Stimulated activated naive CD8-positive, alpha-beta T cell treated with anti-CD3 and anti-CD28 coated beads, Interleukin-15, amount 100 ng/mL, for 72 hours (primary cell): ENCODE data around the gene RNASEH2A.

Experiments used
- ATAC-seq: fragments of 150-1000 bp; cut with Tn5 transposase; 2 replicates; pipeline ENCODE4 v1.10.0; 2021; ENCODE audit warnings: mild to moderate bottlenecking, moderate library complexity
- DNase-seq, 2 donors: peaks; one replicate each; pipeline ENCODE4 v3.0.0; 2021 to 2022
- H3K27ac Mint-ChIP-seq, 2 donors: one replicate each; pipeline ENCODE4 v1.8.0; 2022; ENCODE audit warnings: mild to moderate bottlenecking in 2 of 2, mixed read lengths in 2 of 2, moderate library complexity in 2 of 2
- H3K27me3 Mint-ChIP-seq: one replicate; pipeline ENCODE4 v1.8.0; 2022; ENCODE audit warnings: mixed read lengths
- H3K4me1 Mint-ChIP-seq: one replicate; pipeline ENCODE4 v1.8.0; 2022; ENCODE audit warnings: mild to moderate bottlenecking, mixed read lengths
- H3K4me3 Mint-ChIP-seq, 2 donors: one replicate each; pipeline ENCODE4 v1.8.0; 2022; ENCODE audit warnings: mild to moderate bottlenecking in 2 of 2, mixed read lengths in 2 of 2, moderate library complexity in 1 of 2
- H3K9me3 Mint-ChIP-seq, 2 donors: one replicate each; pipeline ENCODE4 v1.8.0; 2022; ENCODE audit warnings: mixed read lengths in 2 of 2

The RNASEH2A gene

DNA sequence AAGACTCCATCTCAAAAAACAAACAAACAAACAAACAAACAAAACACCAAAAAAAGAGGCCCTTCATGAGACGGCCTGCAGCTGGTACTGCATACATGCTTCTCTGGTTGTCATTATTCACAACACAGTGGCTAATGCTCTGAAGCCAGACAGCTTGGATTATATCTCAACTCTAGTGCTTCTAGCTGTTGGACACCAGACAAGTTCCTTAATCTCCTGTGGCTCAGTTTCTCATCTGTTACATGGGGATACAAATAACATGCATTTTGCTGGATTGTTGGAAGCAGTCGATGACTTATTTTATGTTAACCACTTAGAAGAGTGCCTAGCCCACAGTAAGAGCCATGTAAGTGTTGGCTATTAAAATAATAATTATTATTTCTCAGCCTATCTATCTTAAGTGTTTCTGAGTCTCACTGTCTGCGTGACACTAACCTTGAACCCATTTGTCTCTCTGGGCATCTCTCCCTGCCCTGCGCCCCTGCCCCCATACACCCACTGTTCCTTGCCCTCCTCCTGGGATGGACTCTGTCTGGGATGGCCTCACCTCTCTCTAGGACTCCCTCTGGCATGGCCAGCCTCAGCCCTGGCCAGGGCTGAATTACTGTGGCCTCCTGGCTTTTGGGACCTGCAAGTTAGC lies 18.2 kb upstream of the RNASEH2A start:
- ATAC-seq, result no peak
- no peak for DNase-seq
- Mint-ChIP-seq H3K4me1 (peaks cover 13% of the 10 kb centered on the region), H3K27me3 (no peaks in the 10 kb centered on the region), H3K4me3 (peak overlapping the region; percentile 95 to 97), H3K9me3 (no peaks in the 10 kb centered on the region), H3K27ac (peak overlapping the region in 1 of 2 donors; percentile 91)

GRCh38 chr19:12788682-12789097 lies 17.7 kb upstream of the RNASEH2A start:
- ATAC-seq (no peak), DNase-seq (peak; percentile 37 to 72)
- H3K4me1 Mint-ChIP-seq, result peaks cover 13% of the 10 kb centered on the region
- peak overlapping the region; percentile 91 to 97 for H3K27ac Mint-ChIP-seq
- H3K4me3 Mint-ChIP-seq, result peak overlapping the region; percentile 95 to 97
- H3K27me3 Mint-ChIP-seq, result no peaks in the 10 kb centered on the region
- H3K9me3 Mint-ChIP-seq, result no peaks in the 10 kb centered on the region

- Mint-ChIP-seq H3K4me1 (peaks cover 18% of the 10 kb centered on the region), H3K9me3 (no peaks in the 10 kb centered on the region), H3K27me3 (no peaks in the 10 kb centered on the region), H3K4me3 (peak overlapping the region; percentile 95 to 97), H3K27ac (peak overlapping the region; percentile 91 to 97)
- DNase-seq (no peak), ATAC-seq (no peak)
These were observed 17.1 kb upstream of the RNASEH2A start for GRCh38 chr19:12789098-12789903.

DNA sequence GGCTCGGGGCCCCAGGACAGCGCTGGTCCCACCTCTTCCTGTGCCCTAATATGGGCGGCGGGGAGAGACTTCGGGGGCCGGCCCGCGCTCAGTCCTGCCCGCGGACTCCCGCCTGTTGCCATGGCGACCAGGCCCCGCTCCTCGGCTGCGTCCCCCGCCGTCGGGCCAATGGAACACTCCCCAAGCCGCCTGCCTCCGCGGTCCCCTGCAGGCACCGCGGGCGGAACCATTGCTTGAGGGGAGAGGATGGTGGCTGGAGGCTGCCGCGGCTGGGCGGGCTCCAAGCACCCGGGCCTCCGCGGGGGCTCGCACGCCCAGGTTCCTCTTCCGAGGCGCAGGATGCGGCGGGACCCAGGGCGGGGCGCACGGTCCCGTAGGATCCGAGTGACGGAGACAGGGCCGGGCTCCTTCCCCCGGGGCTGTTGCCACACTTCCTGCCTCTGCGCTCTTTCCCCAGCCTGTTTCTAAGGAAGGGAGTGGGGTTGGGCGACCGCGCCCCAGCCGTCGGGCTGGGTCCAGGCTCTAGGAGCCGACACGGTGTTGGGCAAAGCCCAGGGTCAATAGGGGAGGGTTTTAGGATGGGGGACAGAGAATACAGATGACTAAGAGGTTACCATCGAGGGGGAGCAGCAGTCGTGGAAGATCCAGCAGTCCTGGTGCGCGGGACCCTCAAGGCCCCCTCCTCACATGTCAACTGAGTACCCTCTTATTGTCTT lies 16.3 kb upstream of the RNASEH2A start:
- H3K4me1 Mint-ChIP-seq, result peaks cover 26% of the 10 kb centered on the region
- no peaks in the 10 kb centered on the region for H3K27me3 Mint-ChIP-seq
- H3K27ac Mint-ChIP-seq, result peak overlapping the region; percentile 89 to 100
- H3K4me3 Mint-ChIP-seq, result peak overlapping the region; percentile 90 to 91
- ATAC-seq (peak; percentile 64), DNase-seq (peak; percentile 100)
- H3K9me3 Mint-ChIP-seq, result no peaks in the 10 kb centered on the region

DNA sequence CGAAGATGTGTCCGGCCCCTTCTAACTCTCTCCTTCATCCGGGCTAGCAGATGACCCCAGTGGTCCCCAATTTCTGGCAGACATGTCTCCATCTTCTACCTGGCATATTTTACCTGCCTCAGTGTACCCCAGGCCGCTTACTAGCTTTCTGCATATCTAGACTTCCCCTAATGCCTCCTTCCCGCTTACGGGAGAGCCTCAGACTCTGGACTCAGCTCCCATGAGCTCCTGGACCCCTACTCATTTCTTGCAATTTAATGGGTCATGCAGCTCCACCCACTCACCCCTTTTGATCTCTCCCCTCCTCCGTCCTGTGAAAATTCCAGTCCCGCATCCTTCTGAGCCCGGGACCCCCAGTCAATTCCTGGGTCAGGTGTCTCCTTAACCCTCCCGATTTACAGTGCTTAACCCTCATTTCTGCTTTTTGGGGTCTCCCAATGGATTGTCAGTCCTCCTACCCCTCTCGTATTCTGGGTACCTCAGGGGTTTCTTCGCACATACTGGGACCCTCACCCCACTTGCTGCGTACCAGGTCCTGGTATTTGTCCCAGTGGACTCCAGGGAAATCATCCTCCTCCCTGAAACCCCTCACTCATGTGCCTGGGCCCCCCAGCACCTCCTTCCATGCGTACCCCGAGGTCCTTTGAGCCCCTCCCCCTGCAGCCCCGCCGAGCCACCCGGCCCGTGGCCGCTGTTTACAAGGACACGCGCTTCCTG lies 15.6 kb upstream of the RNASEH2A start:
- DNase-seq, result no peak
- H3K4me3 Mint-ChIP-seq, result peak overlapping the region; percentile 90 to 91
- peak overlapping the region; percentile 89 to 100 for H3K27ac Mint-ChIP-seq
- no peaks in the 10 kb centered on the region for H3K27me3 Mint-ChIP-seq
- H3K9me3 Mint-ChIP-seq, result no peaks in the 10 kb centered on the region
- H3K4me1 Mint-ChIP-seq, result peaks cover 33% of the 10 kb centered on the region
- ATAC-seq, result no peak

GRCh38 chr19:12791345-12792050 lies 14.9 kb upstream of the RNASEH2A start, which contains the start of gene JUNB:
Gene JUNB, plus strand, starts transcription at chr19:12791486. Its CDS starts 286 bp downstream, at chr19:12791772.
- peak; percentile 97 to 99 for DNase-seq
- Mint-ChIP-seq H3K27ac (peak within 1 kb of the TSS; percentile 89 to 100), H3K9me3 (no peaks in the 10 kb centered on the region), H3K27me3 (no peaks in the 10 kb centered on the region), H3K4me3 (peak within 1 kb of the TSS; percentile 90 to 91), H3K4me1 (peaks cover 40% of the 10 kb centered on the region)
- peak; percentile 49 for ATAC-seq

- no peak for ATAC-seq
- H3K27ac Mint-ChIP-seq, result peak overlapping the region; percentile 98 to 100
- no peaks in the 10 kb centered on the region for H3K27me3 Mint-ChIP-seq
- H3K9me3 Mint-ChIP-seq, result no peaks in the 10 kb centered on the region
- H3K4me3 Mint-ChIP-seq, result peak overlapping the region; percentile 90 to 91
- H3K4me1 Mint-ChIP-seq, result peaks cover 42% of the 10 kb centered on the region
- peak; percentile 86 to 90 for DNase-seq
These were observed 14.1 kb upstream of the RNASEH2A start for GRCh38 chr19:12792051-12792852.

DNA sequence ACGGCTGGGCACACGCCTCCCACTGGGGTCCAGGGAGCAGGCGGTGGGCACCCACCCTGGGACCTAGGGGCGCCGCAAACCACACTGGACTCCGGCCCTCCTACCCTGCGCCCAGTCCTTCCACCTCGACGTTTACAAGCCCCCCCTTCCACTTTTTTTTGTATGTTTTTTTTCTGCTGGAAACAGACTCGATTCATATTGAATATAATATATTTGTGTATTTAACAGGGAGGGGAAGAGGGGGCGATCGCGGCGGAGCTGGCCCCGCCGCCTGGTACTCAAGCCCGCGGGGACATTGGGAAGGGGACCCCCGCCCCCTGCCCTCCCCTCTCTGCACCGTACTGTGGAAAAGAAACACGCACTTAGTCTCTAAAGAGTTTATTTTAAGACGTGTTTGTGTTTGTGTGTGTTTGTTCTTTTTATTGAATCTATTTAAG lies 13.5 kb upstream of the RNASEH2A start:
- peaks cover 42% of the 10 kb centered on the region for H3K4me1 Mint-ChIP-seq
- H3K4me3 Mint-ChIP-seq, result peak overlapping the region; percentile 90 to 91
- ATAC-seq, result no peak
- DNase-seq, result no peak
- peak overlapping the region; percentile 98 to 100 for H3K27ac Mint-ChIP-seq
- H3K9me3 Mint-ChIP-seq, result no peaks in the 10 kb centered on the region
- H3K27me3 Mint-ChIP-seq, result no peaks in the 10 kb centered on the region

- Mint-ChIP-seq H3K4me3 (peak overlapping the region; percentile 90 to 91), H3K27ac (peak overlapping the region; percentile 98 to 100), H3K9me3 (no peaks in the 10 kb centered on the region), H3K4me1 (peaks cover 37% of the 10 kb centered on the region), H3K27me3 (no peaks in the 10 kb centered on the region)
- ATAC-seq (peak; percentile 55), DNase-seq (peak; percentile 96 to 97)
These were observed 12.8 kb upstream of the RNASEH2A start for GRCh38 chr19:12793290-12794195.

DNA sequence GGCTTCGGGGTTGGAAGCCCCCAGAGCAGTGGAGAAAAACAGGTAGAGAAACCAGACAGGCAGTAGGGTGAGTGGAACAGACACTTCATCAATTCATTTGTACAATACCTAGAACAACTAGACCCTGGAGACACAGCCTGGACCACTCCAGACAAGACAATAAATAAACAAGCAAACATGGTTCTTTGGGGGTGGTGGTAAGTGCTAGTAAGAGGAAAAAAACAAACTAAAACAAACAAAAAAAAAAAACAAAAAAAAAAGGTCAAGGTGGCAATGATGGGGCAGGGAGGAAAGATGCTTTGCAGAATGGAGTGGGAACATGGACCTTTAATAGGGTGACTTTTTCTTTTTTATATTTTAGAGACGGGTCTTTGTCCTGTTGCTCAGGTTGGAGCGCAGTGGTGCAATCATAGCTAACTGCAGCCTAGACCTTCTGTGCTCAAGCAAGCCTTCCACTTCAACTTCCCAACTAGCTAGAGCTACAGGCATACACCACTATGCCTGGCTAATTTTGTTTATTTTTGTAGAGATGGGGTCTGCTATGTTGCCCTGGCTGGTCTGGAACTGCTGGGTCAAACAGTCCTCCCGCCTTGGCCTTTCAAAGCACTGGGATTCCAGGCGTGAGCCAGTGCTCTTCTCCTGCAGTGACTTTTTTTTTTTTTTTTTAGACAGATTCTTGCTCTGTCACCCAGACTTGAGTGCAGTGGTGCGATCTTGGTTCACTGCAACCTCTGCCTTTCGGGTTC lies 12.0 kb upstream of the RNASEH2A start:
- Mint-ChIP-seq H3K4me3 (peak overlapping the region; percentile 90 to 91), H3K27me3 (no peaks in the 10 kb centered on the region), H3K4me1 (peaks cover 29% of the 10 kb centered on the region), H3K27ac (peak overlapping the region; percentile 97 to 100), H3K9me3 (no peaks in the 10 kb centered on the region)
- DNase-seq, result no peak
- no peak for ATAC-seq

GRCh38 chr19:12794971-12795381 lies 11.4 kb upstream of the RNASEH2A start:
- DNase-seq, result no peak
- Mint-ChIP-seq H3K9me3 (no peaks in the 10 kb centered on the region), H3K27ac (no peak overlapping the region), H3K4me3 (peak overlapping the region; percentile 90 to 91), H3K4me1 (peaks cover 34% of the 10 kb centered on the region), H3K27me3 (no peaks in the 10 kb centered on the region)
- ATAC-seq, result no peak

DNA sequence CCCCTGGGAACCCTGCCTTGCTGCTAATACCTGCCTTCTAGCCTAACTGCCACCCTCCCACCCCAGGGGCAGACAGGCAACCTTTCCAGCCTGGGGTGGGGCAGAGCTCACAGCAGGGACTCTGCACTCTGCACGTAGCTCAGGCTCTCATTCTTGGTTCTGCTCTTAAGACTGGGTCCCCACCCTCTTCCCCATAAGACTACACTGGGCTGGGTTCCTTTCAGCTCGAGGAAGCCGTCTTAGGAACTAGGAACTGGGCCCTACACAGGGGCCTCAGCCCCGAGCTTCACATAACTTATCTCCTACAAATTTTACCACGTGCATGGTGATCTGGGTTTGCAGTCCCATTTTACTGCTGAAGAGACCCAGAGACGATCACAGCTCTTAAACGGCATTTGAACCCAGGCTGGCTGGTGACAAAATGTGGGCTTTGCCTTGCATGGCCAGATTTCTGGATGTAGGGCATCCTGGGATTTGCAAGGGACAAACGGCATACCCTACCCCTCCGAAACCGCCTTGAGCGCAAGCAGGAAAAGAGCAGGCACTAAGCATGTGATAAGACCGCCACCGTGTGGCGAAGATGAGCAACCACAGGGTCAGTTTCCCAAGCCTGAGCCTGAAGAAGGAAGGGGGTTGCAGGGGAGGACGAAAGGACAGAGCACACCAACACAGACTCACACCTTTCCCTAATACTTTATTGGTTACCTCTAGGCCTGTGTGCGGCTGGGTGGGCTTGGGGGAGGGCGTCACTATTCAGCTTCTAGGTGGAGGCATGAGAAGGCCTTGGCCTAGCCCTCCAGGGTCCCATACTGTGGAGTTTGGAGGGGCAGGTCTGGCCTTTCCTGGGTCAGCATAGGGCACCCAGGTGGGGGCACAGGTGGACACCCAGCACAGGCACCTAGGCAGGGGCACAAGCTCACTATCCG lies 10.0 kb upstream of the RNASEH2A start:
- Mint-ChIP-seq H3K4me3 (peak overlapping the region; percentile 79 to 91), H3K27me3 (no peaks in the 10 kb centered on the region), H3K9me3 (no peaks in the 10 kb centered on the region), H3K4me1 (peaks cover 47% of the 10 kb centered on the region), H3K27ac (no peak overlapping the region)
- DNase-seq (peak; percentile 70 to 74), ATAC-seq (no peak)
